ENCODE data around the gene IL16. TPM values are rescaled to one million over a fixed set of nuclear protein-coding genes. Genes with fewer than 3 reads are reported as not detected.
A peak's percentile ranks its signal among the peaks of the same experiment; 100 is the strongest.

Gene IL16
- total and polyA plus RNA-seq, 10 donors, result 93.9 to 159 (median 128) TPM

DNA sequence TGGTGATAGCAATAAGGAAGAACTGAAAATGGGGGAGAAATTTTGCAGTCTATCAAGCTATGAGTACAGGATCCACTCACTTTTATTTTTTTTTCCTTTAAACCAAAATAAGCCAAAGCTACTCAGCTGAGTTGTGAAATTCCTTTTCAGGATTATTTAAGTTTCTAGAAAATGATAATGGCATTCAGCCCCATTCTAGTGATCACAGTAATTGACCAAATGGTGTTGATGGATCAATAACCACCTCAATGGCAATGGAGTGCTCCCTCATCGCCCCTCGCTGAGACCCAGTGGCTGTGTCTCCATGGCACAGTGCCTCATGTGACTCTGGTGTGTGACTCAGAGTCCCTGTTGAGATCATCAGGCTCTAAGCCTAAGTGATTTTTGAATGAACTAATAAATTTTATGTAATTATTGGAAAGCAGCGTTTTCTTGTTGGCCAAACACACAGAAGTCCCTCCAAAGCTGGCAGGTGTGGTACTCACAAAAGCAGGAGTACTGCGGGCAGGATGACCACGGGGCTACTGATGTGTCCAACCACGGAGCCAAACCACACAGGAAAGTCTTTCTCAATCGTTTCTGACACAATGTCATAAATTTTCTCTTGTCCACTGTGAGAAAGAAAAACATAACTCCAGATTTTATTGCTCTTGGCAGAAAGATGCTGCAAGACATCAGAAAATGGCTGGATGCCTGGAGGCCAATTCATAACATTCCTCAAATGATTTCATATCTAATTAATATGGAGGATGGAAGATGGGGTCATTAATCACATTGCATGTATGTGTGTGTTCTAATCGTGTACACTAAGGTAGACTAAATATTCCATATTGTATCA is 141.7 kb downstream of the IL16 start:
- DNase-seq, result no peak
- H3K4me3 ChIP-seq, result no peak overlapping the region
- H3K27ac ChIP-seq, result peak overlapping the region in 1 of 8 donors; percentile 5
- intact Hi-C loops (cut with DNase I; ENCODE audit: low total_unique reads), result loop anchor here (5.0 kb wide), 1 partner anchor 61 kb away; no protein-coding TSS in a partner anchor
- H3K36me3 ChIP-seq, result no peaks in the 10 kb centered on the region
- H3K9me3 ChIP-seq, result no peaks in the 10 kb centered on the region
- H3K27me3 ChIP-seq (replicated peaks in 1 of 7), result no peaks in the 10 kb centered on the region
- TF ChIP-seq POLR2AphosphoS5 (IDR thresholded peaks at IDR 0.05) (no peak), POLR2A (IDR thresholded peaks at IDR 0.05) (no peak)
- TF ChIP-seq, protein P1, sequence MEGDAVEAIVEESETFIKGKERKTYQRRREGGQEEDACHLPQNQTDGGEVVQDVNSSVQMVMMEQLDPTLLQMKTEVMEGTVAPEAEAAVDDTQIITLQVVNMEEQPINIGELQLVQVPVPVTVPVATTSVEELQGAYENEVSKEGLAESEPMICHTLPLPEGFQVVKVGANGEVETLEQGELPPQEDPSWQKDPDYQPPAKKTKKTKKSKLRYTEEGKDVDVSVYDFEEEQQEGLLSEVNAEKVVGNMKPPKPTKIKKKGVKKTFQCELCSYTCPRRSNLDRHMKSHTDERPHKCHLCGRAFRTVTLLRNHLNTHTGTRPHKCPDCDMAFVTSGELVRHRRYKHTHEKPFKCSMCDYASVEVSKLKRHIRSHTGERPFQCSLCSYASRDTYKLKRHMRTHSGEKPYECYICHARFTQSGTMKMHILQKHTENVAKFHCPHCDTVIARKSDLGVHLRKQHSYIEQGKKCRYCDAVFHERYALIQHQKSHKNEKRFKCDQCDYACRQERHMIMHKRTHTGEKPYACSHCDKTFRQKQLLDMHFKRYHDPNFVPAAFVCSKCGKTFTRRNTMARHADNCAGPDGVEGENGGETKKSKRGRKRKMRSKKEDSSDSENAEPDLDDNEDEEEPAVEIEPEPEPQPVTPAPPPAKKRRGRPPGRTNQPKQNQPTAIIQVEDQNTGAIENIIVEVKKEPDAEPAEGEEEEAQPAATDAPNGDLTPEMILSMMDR (IDR thresholded peaks at IDR 0.05 in 8 of 11, conservative IDR thresholded peaks at IDR 0.05 in 3 of 11), result no peak
- 43 to 61% (median 46%) methylated on average over 8 of the region's 8 CpGs for WGBS, 5 donors
- H3K4me1 ChIP-seq, result peaks cover 0 to 8% (median 0%) of the 10 kb centered on the region in 6 donors

DNA sequence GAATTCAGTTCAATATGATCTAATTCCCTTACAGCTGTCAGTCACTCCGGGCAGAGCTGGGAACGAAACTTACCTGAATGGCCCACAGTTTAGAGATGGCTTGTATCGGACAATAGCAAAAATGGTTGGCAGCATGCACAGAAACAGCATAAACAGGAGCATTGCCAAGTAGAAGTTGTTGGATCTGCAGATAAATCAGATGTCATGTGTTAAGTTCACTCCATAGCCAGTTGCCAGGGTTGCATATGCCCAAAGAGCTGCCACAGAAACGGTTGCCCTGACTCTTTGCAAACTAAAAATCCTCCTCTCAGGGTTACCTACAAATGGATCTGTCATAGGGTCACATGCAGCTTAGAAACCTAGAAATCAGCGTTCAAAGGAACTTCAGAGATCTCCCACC is 142.6 kb downstream of the IL16 start:
- no peak overlapping the region for H3K4me3 ChIP-seq
- no peaks in the 10 kb centered on the region for H3K9me3 ChIP-seq
- no peak overlapping the region for H3K27ac ChIP-seq
- WGBS, 5 donors, result 86 to 96% (median 92%) methylated on average over 5 of the region's 5 CpGs
- no peaks in the 10 kb centered on the region for H3K27me3 ChIP-seq (replicated peaks in 1 of 7)
- intact Hi-C loops (cut with DNase I; ENCODE audit: low total_unique reads), result loop anchor here (5.0 kb wide), 1 partner anchor 62 kb away; no protein-coding TSS in a partner anchor
- peaks cover 0 to 6% (median 0%) of the 10 kb centered on the region in 6 donors for H3K4me1 ChIP-seq
- H3K36me3 ChIP-seq, result no peaks in the 10 kb centered on the region
- TF ChIP-seq POLR2AphosphoS5 (IDR thresholded peaks at IDR 0.05), result no peak
- no peak for TF ChIP-seq POLR2A (IDR thresholded peaks at IDR 0.05)
- TF ChIP-seq, protein P1 (IDR thresholded peaks at IDR 0.05 in 8 of 11, conservative IDR thresholded peaks at IDR 0.05 in 3 of 11), result no peak
- DNase-seq, result no peak

DNA sequence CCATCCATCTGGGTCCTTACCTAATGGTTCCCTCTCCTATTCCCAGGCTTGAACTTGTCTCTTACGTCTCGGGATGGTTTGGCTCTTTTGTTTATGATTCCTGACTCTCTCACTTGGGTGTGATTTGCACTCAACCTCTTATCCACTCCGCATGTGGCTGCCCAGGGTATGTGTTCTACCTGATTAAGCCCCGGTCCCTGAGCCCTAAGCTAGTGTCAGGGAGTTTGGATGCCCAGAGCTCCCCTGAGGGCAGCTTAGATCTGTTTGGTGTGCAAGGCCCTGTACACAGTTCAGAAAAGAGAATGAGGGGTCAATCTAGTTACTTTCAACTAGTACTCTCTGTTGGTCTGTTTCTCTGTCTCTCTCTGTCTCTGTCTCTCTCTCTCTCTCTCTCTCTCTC is 143.2 kb downstream of the IL16 start:
- Histone ChIP-seq H3K36me3 (no peaks in the 10 kb centered on the region), H3K27me3 (replicated peaks in 1 of 7) (no peaks in the 10 kb centered on the region), H3K4me3 (no peak overlapping the region), H3K9me3 (no peaks in the 10 kb centered on the region), H3K4me1 (peaks cover 0 to 6% (median 0%) of the 10 kb centered on the region in 6 donors), H3K27ac (no peak overlapping the region)
- no peak for DNase-seq
- WGBS, 5 donors, result 70 to 86% (median 74%) methylated on average over 4 of the region's 4 CpGs
- intact Hi-C loops (cut with DNase I; ENCODE audit: low total_unique reads), result loop anchor here (5.0 kb wide), 1 partner anchor 63 kb away; no protein-coding TSS in a partner anchor
- TF ChIP-seq POLR2AphosphoS5 (IDR thresholded peaks at IDR 0.05) (no peak), POLR2A (IDR thresholded peaks at IDR 0.05) (no peak)
- TF ChIP-seq, protein P1 (IDR thresholded peaks at IDR 0.05 in 8 of 11, conservative IDR thresholded peaks at IDR 0.05 in 3 of 11), result no peak

DNA sequence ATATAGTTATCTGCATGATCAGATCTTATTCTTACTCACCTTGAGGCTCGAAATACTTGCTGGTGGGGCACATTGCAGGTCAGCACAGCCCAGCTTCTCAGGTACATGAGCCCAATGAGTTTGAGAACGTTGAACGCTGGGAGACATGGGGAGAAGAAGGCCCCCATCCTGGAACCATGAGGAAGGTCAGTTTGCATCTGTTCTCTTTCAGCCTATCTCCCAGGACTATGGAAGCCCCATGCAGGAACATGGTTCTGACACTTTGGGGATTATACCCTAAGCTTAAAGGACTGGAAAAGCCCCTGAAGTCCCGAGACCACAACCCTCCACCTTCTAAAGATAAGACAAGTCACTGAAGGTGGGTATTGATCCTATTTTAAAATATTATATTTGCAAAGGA is 144.7 kb downstream of the IL16 start:
- H3K4me3 ChIP-seq, result no peak overlapping the region
- H3K9me3 ChIP-seq, result no peaks in the 10 kb centered on the region
- no peak overlapping the region for H3K27ac ChIP-seq
- intact Hi-C loops (cut with DNase I; ENCODE audit: low total_unique reads), result no loop called here
- no peak for DNase-seq
- 82 to 92% (median 88%) methylated on average over 4 of the region's 4 CpGs for WGBS, 5 donors
- no peaks in the 10 kb centered on the region for H3K36me3 ChIP-seq
- peaks cover 0 to 6% (median 0%) of the 10 kb centered on the region in 6 donors for H3K4me1 ChIP-seq
- H3K27me3 ChIP-seq (replicated peaks in 1 of 7), result no peaks in the 10 kb centered on the region
- TF ChIP-seq, protein P1 (IDR thresholded peaks at IDR 0.05 in 8 of 11, conservative IDR thresholded peaks at IDR 0.05 in 3 of 11), result no peak
- TF ChIP-seq POLR2AphosphoS5 (IDR thresholded peaks at IDR 0.05) (no peak), POLR2A (IDR thresholded peaks at IDR 0.05) (no peak)
